Panc1 (cell line): ENCODE measurements around the gene SLC9A8. TPM values are rescaled to one million over a fixed set of nuclear protein-coding genes. Genes with fewer than 3 reads are reported as not detected.

Experiments
- ATAC-seq: fragments of 200-7000 bp; cut with Tn5 transposase; 2 replicates; pipeline ENCODE4 v1.9.1; 2020; ENCODE audit warnings: mild to moderate bottlenecking, moderate library complexity
- BruUV-seq: library from RNA; stranded (reverse); fragments of 400-500 nt; replicated peaks from 2 replicates; lab custom pipeline; 2021; lab: Mats Ljungman, UMichigan
- CTCF ChIA-PET: fragments of 300-600 bp; sonication (Branson Sonifier 250); formaldehyde crosslinking; loops from one replicate; lab custom pipeline; 2022; ENCODE audit warnings: antibody characterized with exemption; lab: Charles Lee
- POLR2A ChIA-PET: fragments of 300-600 bp; sonication (Branson Sonifier 250); formaldehyde crosslinking; loops from one replicate; lab custom pipeline; 2022; ENCODE audit warnings: antibody characterized with exemption; lab: Charles Lee
- DNase-seq: peaks from one replicate; pipeline ENCODE4 v3.0.0-alpha.2; 2010; ENCODE audit warnings: low read depth, low spot score
- H3K27ac ChIP-seq: 2 replicates; pipeline ENCODE4 v1.5.1; 2011; ENCODE audit warnings: mild to moderate bottlenecking, low read length, inconsistent platforms
- H3K27me3 ChIP-seq: fragments of 200-500 bp; sonication (Bioruptor generic); 2 replicates; pipeline ENCODE4 v1.6.0; 2014; ENCODE audit warnings: low read length, inconsistent platforms; ENCODE audit not compliant: control insufficient read depth, insufficient read depth
- H3K36me3 ChIP-seq: fragments of 200-500 bp; sonication (Bioruptor generic); 2 replicates; pipeline ENCODE4 v1.5.1; 2014; ENCODE audit warnings: inconsistent platforms, mild to moderate bottlenecking, low read length, moderate library complexity; ENCODE audit not compliant: control insufficient read depth, insufficient read depth
- H3K4me1 ChIP-seq: 2 replicates; pipeline ENCODE4 v1.5.1; 2011; ENCODE audit warnings: inconsistent platforms, mild to moderate bottlenecking, low read length, moderate library complexity; ENCODE audit not compliant: control insufficient read depth, insufficient read depth
- H3K4me3 ChIP-seq, 2 experiments: 2 replicates each; pipeline ENCODE4 v1.5.1; 2011 to 2012; ENCODE audit warnings: low read depth in 2 of 2, low read length in 2 of 2, mild to moderate bottlenecking in 2 of 2, inconsistent platforms in 1 of 2, moderate library complexity in 1 of 2
- H3K9me3 ChIP-seq: fragments of 200-500 bp; sonication (Bioruptor generic); 2 replicates; pipeline ENCODE4 v1.5.1; 2014; ENCODE audit warnings: low read depth, mild to moderate bottlenecking, inconsistent platforms, low read length, moderate library complexity; ENCODE audit not compliant: control insufficient read depth, insufficient read depth
- CTCF ChIP-seq: fragments of 450-650 bp; IDR thresholded peaks from 2 replicates; pipeline ENCODE4 v1.5.1; 2017; ENCODE audit warnings: mild to moderate bottlenecking
- POLR2AphosphoS5 ChIP-seq: IDR thresholded peaks from 2 replicates; pipeline ENCODE4 v1.6.1; 2012; ENCODE audit warnings: mild to moderate bottlenecking, low read depth, low read length, moderate library complexity
- REST ChIP-seq, 2 experiments: IDR thresholded peaks; 2 replicates each; pipeline ENCODE4 v1.6.1; 2011 to 2012; ENCODE audit warnings: low read depth in 2 of 2, control low read depth in 1 of 2, low read length in 1 of 2, mild to moderate bottlenecking in 1 of 2, moderate library complexity in 1 of 2; ENCODE audit not compliant: insufficient read depth in 1 of 2
- SIN3A ChIP-seq: IDR thresholded peaks from 2 replicates; pipeline ENCODE4 v1.6.1; 2012; ENCODE audit warnings: low read depth, mild to moderate bottlenecking, low read length, moderate library complexity, borderline replicate concordance; ENCODE audit not compliant: insufficient read depth
- TCF7L2 ChIP-seq: IDR thresholded peaks from 2 replicates; pipeline ENCODE4 v1.6.1; 2011; ENCODE audit warnings: mild to moderate bottlenecking, low read depth, low read length, inconsistent platforms
- in situ Hi-C: cut with HindIII; loops from 2 replicates; pipeline ENCODE4 v1.10.0; 2016; ENCODE audit warnings: low sequenced_read_pairs, low pct_unique_long_range_greater_than_20kb
- intact Hi-C: fragments of 100-400 bp; cut with micrococcal nuclease; formaldehyde crosslinking; loops from one replicate; pipeline ENCODE4 v1.10.0; 2022; ENCODE audit not compliant: unreplicated experiment
- total RNA-seq: library from RNA; stranded (reverse); gene quantifications from one replicate; pipeline ENCODE4 v1.2.1, GENCODE V29; 2021; ENCODE audit not compliant: unreplicated experiment

Gene SLC9A8
- total RNA-seq, 1 experiment from 2014 or later, result 6.7 TPM

GRCh38 chr20:49814057-49814694 lies 1.5 kb downstream of the SLC9A8 start:
- Histone ChIP-seq H3K27me3 (no peaks in the 10 kb centered on the region), H3K4me3 (no peak overlapping the region), H3K4me1 (peaks cover 18% of the 10 kb centered on the region), H3K27ac (peak overlapping the region; percentile 99), H3K36me3 (peaks cover 5% of the 10 kb centered on the region; the same call in 1 of the 2 replicates), H3K9me3 (no peaks in the 10 kb centered on the region)
- intact Hi-C loops (no loop called here), in situ Hi-C loops (no loop called here)
- no peak for ATAC-seq
- no peak for DNase-seq
- POLR2A ChIA-PET, result interaction anchor here (0.6 kb wide), 1 partner anchor 38 kb away, joined by 11 read pairs; no protein-coding TSS in a partner anchor
- CTCF ChIA-PET, result no interaction called here
- TF ChIP-seq CTCF (no peak), REST (IDR thresholded peaks at IDR 0.05; ENCODE audit: insufficient read depth in 1 of 2, low read depth in 2 of 2, low read length in 1 of 2) (no peak), TCF7L2 (peak; percentile 11; the same call in 1 of the 2 replicates)
- BruUV-seq, result TSS peak; percentile 79

DNA sequence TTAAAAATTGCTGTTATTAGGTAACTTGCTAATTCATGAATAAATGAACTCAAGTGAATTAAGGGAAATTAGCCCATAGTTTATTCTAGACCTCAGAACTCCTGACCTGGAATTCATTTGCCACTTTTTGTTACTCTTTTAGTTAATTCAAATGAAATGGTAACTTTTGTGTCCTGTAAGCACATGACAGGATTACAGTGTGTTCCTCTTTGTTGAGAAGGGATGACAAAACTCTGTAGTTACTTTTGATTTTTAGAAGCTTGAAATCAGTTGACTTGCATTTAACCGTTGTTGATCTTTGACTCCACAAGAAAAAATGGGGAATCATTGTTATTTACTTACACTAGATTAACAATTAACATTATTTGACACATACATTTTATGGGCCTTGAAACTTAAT lies 6.2 kb downstream of the SLC9A8 start:
- intact Hi-C loops, result no loop called here
- Histone ChIP-seq H3K4me3 (no peak overlapping the region), H3K36me3 (no peaks in the 10 kb centered on the region), H3K27ac (no peak overlapping the region), H3K27me3 (no peaks in the 10 kb centered on the region), H3K4me1 (peaks cover 6% of the 10 kb centered on the region), H3K9me3 (no peaks in the 10 kb centered on the region)
- in situ Hi-C loops, result no loop called here
- no peak for DNase-seq
- no peak for ATAC-seq
- ChIA-PET POLR2A (no interaction called here), CTCF (no interaction called here)
- TF ChIP-seq TCF7L2 (no peak), SIN3A (no peak), POLR2AphosphoS5 (no peak), CTCF (no peak)
- no TSS peak for BruUV-seq
